ENCODE data around the gene ROCK2. TPM values are rescaled to one million over a fixed set of nuclear protein-coding genes. Genes with fewer than 3 reads are reported as not detected.

ROCK2 gene
- total RNA-seq, 2 donors from 2014 or later: 13.7 to 22.4 TPM

GRCh38 chr2:11375025-11375688 is 30.7 kb upstream of the ROCK2 start:
- H3K9me3 Mint-ChIP-seq: no peaks in the 10 kb centered on the region
- no peaks in the 10 kb centered on the region for H3K4me1 Mint-ChIP-seq
- no peak for ATAC-seq (replicated peaks)
- no peak overlapping the region for H3K27ac Mint-ChIP-seq
- H3K36me3 Mint-ChIP-seq (ENCODE audit: low read depth): no peaks in the 10 kb centered on the region
- no peak overlapping the region for H3K4me3 Mint-ChIP-seq
- H3K27me3 Mint-ChIP-seq: peaks cover 8% of the 10 kb centered on the region

GRCh38 chr2:11373096-11373495 is 28.7 kb upstream of the ROCK2 start:
- Mint-ChIP-seq H3K27ac (no peak overlapping the region), H3K4me1 (no peaks in the 10 kb centered on the region), H3K4me3 (no peak overlapping the region), H3K36me3 (ENCODE audit: low read depth) (no peaks in the 10 kb centered on the region), H3K27me3 (peaks cover 8% of the 10 kb centered on the region), H3K9me3 (no peaks in the 10 kb centered on the region)
- ATAC-seq (replicated peaks): no peak

GRCh38 chr2:11371092-11371937 is 26.9 kb upstream of the ROCK2 start:
- peaks cover 13% of the 10 kb centered on the region for H3K27me3 Mint-ChIP-seq
- ATAC-seq (replicated peaks): no peak
- no peak overlapping the region for H3K27ac Mint-ChIP-seq
- peaks cover 5% of the 10 kb centered on the region for H3K4me1 Mint-ChIP-seq
- no peaks in the 10 kb centered on the region for H3K36me3 Mint-ChIP-seq (ENCODE audit: low read depth)
- H3K4me3 Mint-ChIP-seq: no peak overlapping the region
- no peaks in the 10 kb centered on the region for H3K9me3 Mint-ChIP-seq

DNA sequence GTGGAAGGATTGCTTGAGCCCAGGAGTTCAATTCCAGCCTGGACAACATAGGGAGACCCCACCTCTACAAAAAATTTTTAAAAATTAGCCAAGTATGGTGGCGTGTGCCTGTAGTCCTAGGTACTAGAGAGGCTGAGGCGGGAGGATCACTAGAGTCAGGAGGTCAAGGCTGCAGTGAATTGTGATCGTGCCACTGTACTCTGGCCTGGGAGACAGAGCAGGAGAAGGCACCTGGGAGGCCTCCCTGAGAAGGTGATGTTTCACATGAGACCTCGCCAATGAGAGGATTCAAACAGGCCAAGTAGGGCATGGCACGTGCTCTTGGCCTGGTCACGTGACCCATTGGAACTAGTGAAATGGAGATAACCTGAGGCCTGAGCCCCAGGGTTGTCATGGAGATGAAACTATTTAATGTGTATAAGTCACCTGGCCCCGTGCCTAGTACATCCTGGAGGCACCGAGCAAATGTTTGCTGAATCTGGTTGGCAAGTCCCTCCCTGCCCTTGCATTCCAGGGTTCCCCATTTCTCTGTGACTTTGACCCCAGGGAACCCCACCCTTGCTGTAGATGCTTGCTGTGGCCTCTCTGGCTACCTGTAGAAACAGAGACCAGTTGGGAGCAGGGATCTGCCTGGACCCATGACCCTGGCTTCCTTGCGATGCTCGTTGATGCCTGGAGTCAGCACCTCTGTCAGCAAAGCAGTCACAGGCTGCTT is 26.1 kb upstream of the ROCK2 start:
- peaks cover 13% of the 10 kb centered on the region for H3K27me3 Mint-ChIP-seq
- no peak overlapping the region for H3K27ac Mint-ChIP-seq
- H3K4me3 Mint-ChIP-seq: no peak overlapping the region

DNA sequence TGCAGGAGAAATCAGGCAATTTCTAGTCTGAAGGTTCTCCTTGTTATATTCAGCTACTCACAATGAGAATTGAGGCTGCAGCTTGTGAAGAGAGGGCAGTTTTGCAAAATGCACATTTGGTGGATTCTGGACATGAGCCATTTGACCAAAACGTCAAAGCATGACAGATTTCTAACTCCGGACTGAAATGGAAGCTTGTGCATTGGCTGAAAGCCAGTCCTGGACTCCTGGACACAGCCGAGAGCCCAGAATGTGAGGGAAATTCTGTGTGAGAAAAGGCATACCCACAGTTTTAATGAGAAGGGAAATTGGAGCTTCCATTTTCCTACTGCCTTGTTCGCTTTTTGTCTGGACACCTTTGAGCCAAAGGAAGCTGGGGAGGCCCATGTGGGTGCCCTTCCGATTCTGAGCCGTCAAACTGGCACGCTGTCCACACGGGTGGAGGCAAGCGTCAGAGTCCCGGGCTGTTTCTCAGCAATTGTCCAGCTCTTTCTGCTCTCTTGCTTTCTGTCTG is 23.7 kb upstream of the ROCK2 start:
- H3K27ac Mint-ChIP-seq: no peak overlapping the region
- no peaks in the 10 kb centered on the region for H3K9me3 Mint-ChIP-seq
- no peak overlapping the region for H3K4me3 Mint-ChIP-seq
- no peaks in the 10 kb centered on the region for H3K36me3 Mint-ChIP-seq (ENCODE audit: low read depth)
- peaks cover 13% of the 10 kb centered on the region for H3K27me3 Mint-ChIP-seq
- H3K4me1 Mint-ChIP-seq: peaks cover 5% of the 10 kb centered on the region
- no peak for ATAC-seq (replicated peaks)

More for the DNA sequence above, 26.1 kb upstream of the ROCK2 start:
- Mint-ChIP-seq H3K4me1 (peaks cover 5% of the 10 kb centered on the region), H3K36me3 (ENCODE audit: low read depth) (no peaks in the 10 kb centered on the region), H3K9me3 (no peaks in the 10 kb centered on the region)
- ATAC-seq (replicated peaks): no peak

- no peak overlapping the region for H3K27ac Mint-ChIP-seq
- peaks cover 9% of the 10 kb centered on the region for H3K27me3 Mint-ChIP-seq
- peaks cover 5% of the 10 kb centered on the region for H3K4me1 Mint-ChIP-seq
- H3K36me3 Mint-ChIP-seq (ENCODE audit: low read depth): no peaks in the 10 kb centered on the region
- no peak for ATAC-seq (replicated peaks)
- H3K9me3 Mint-ChIP-seq: no peaks in the 10 kb centered on the region
- H3K4me3 Mint-ChIP-seq: no peak overlapping the region
Measured at GRCh38 chr2:11367170-11367730, 22.8 kb upstream of the ROCK2 start.

DNA sequence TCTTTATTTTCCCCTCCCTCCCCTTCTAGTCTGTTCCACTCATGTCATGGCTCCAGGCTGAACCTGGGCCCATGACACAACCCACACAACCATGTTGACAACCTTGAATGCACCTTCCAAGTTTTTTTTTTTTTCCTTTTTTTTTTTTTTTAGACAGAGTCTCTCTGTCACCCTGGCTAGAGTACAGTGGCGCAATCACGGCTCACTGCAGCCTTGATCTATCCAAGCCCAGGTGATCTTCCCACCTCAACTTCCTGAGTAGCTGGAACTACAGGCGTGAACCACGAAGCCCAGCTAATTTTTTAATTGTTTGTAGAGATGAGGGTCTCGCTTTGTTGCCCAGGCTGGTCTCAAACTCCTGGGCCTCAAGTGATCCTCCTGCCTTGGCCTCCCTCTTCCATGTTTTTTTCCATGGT is 21.9 kb upstream of the ROCK2 start:
- no peaks in the 10 kb centered on the region for H3K36me3 Mint-ChIP-seq (ENCODE audit: low read depth)
- peaks cover 5% of the 10 kb centered on the region for H3K4me1 Mint-ChIP-seq
- no peak for ATAC-seq (replicated peaks)
- no peaks in the 10 kb centered on the region for H3K9me3 Mint-ChIP-seq
- no peak overlapping the region for H3K27ac Mint-ChIP-seq
- H3K27me3 Mint-ChIP-seq: peaks cover 5% of the 10 kb centered on the region
- no peak overlapping the region for H3K4me3 Mint-ChIP-seq

GRCh38 chr2:11365096-11365879 is 20.9 kb upstream of the ROCK2 start:
- Mint-ChIP-seq H3K4me3 (no peak overlapping the region), H3K27ac (no peak overlapping the region), H3K9me3 (no peaks in the 10 kb centered on the region), H3K4me1 (peaks cover 5% of the 10 kb centered on the region), H3K27me3 (peaks cover 5% of the 10 kb centered on the region), H3K36me3 (ENCODE audit: low read depth) (no peaks in the 10 kb centered on the region)
- ATAC-seq (replicated peaks): no peak

DNA sequence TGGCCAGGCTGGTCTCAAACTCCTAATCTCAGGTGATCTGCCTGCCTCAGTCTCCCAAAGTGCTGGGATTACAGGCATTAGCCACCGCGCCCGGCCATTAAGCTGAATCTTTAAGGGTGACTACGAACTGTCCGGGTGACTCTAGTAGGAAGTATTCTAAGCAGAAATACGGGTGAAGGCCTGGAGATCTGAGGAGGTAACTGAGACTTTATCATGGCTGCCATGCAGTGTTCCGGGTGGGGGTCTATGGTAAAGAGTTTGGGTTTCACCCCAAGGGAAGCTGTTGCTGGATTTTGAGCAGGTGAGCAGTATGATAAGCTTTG is 20.1 kb upstream of the ROCK2 start:
- Mint-ChIP-seq H3K4me1 (peaks cover 5% of the 10 kb centered on the region), H3K4me3 (no peak overlapping the region), H3K9me3 (no peaks in the 10 kb centered on the region)

GRCh38 chr2:11363868-11364564 is 19.6 kb upstream of the ROCK2 start:
- no peak overlapping the region for H3K27ac Mint-ChIP-seq
- no peak for ATAC-seq (replicated peaks)
- peaks cover 5% of the 10 kb centered on the region for H3K4me1 Mint-ChIP-seq
- peaks cover 5% of the 10 kb centered on the region for H3K27me3 Mint-ChIP-seq
- H3K36me3 Mint-ChIP-seq (ENCODE audit: low read depth): no peaks in the 10 kb centered on the region
- H3K4me3 Mint-ChIP-seq: no peak overlapping the region
- H3K9me3 Mint-ChIP-seq: no peaks in the 10 kb centered on the region

More for the DNA sequence above, 20.1 kb upstream of the ROCK2 start:
- peaks cover 5% of the 10 kb centered on the region for H3K27me3 Mint-ChIP-seq
- no peaks in the 10 kb centered on the region for H3K36me3 Mint-ChIP-seq (ENCODE audit: low read depth)
- no peak for ATAC-seq (replicated peaks)
- no peak overlapping the region for H3K27ac Mint-ChIP-seq

DNA sequence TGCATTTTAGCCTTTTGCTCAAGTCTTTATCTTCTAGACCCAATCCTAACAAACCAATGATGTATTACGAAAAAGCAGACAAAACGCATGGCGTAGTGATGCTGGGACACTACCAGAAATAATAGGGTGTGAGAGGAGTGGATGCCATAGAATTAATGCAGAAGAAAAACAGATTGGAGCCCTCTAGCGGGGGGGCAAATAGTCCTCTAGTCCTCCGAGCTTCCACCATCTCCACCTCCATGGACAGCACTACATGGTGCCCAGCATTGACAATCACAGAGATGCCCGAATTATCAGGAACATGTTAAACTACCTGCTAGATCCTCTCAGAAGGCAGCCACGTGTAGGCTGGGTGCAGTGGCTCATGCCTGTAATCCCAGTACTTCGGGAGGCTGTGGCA is 15.4 kb upstream of the ROCK2 start:
- ATAC-seq (replicated peaks): no peak
- Mint-ChIP-seq H3K4me1 (no peaks in the 10 kb centered on the region), H3K4me3 (no peak overlapping the region), H3K27me3 (no peaks in the 10 kb centered on the region), H3K9me3 (no peaks in the 10 kb centered on the region), H3K27ac (no peak overlapping the region), H3K36me3 (ENCODE audit: low read depth) (no peaks in the 10 kb centered on the region)

GRCh38 chr2:11357428-11357972 is 13.1 kb upstream of the ROCK2 start:
- Mint-ChIP-seq H3K9me3 (no peaks in the 10 kb centered on the region), H3K36me3 (ENCODE audit: low read depth) (no peaks in the 10 kb centered on the region), H3K27me3 (no peaks in the 10 kb centered on the region), H3K4me3 (no peak overlapping the region), H3K27ac (no peak overlapping the region), H3K4me1 (no peaks in the 10 kb centered on the region)
- ATAC-seq (replicated peaks): no peak

DNA sequence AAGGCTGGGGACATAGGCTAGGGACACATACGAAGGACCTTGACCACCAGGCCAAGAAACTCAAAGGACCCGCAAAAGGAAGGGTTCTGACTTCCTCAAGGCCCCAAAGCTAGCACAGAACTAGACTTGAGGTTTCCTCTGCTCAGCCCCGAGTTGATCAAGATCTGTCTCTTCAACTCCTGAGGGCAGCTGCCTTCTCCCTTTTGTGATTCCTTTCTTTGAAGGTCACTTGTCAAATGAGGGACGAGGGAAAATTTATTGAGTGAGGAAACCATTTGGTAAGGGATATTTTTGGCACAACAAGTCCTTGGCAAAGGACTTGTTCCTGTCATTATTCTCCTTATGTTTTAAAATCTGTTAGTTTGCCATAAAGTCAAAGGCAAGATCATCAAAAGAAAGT is 12.3 kb upstream of the ROCK2 start:
- Mint-ChIP-seq H3K27me3 (no peaks in the 10 kb centered on the region), H3K9me3 (no peaks in the 10 kb centered on the region), H3K36me3 (ENCODE audit: low read depth) (no peaks in the 10 kb centered on the region), H3K27ac (no peak overlapping the region), H3K4me3 (no peak overlapping the region), H3K4me1 (no peaks in the 10 kb centered on the region)
- no peak for ATAC-seq (replicated peaks)

All from activated T-helper 17 cell treated with anti-CD3 and anti-CD28 coated beads, Interleukin-2, amount 50 U/mL, for 72 hours (primary cell).